Osteoblast (primary cell): ENCODE measurements around the gene AFDN. TPM values are rescaled to one million over a fixed set of nuclear protein-coding genes. Genes with fewer than 3 reads are reported as not detected.

ENCODE experiments used
- DNase-seq: peaks from one replicate; pipeline ENCODE4 v3.0.0; 2011; ENCODE audit warnings: low spot score, mixed read lengths; ENCODE audit not compliant: insufficient read length; ENCODE audit errors: missing footprints
- H2AFZ ChIP-seq: 2 replicates; pipeline ENCODE4 v1.6.0; 2011; ENCODE audit warnings: mild to moderate bottlenecking, low read length
- H3K27ac ChIP-seq: 2 replicates; pipeline ENCODE4 v1.5.1; 2011; ENCODE audit warnings: mild to moderate bottlenecking, low read depth, low read length, moderate library complexity
- H3K27me3 ChIP-seq: 2 replicates; pipeline ENCODE4 v1.6.0; 2012; ENCODE audit warnings: mild to moderate bottlenecking, control low read depth, inconsistent platforms, low read length, moderate library complexity; ENCODE audit not compliant: insufficient read depth
- H3K36me3 ChIP-seq: 2 replicates; pipeline ENCODE4 v1.5.1; 2011; ENCODE audit warnings: mild to moderate bottlenecking, low read length, control low read depth, moderate library complexity; ENCODE audit not compliant: insufficient read depth
- H3K4me1 ChIP-seq: 2 replicates; pipeline ENCODE4 v1.5.1; 2011; ENCODE audit warnings: mild to moderate bottlenecking, low read length, control low read depth, moderate library complexity; ENCODE audit not compliant: insufficient read depth
- H3K4me2 ChIP-seq: 2 replicates; pipeline ENCODE4 v1.6.0; 2011; ENCODE audit warnings: mild to moderate bottlenecking, low read length; ENCODE audit not compliant: insufficient read depth
- H3K4me3 ChIP-seq: fragments of 200-600 bp; sonication (generic); 3 replicates; pipeline ENCODE4 v1.5.1; 2012; ENCODE audit warnings: mild to moderate bottlenecking, low read length, inconsistent platforms; ENCODE audit not compliant: insufficient read depth
- H3K79me2 ChIP-seq: 2 replicates; pipeline ENCODE4 v1.6.0; 2012; ENCODE audit warnings: mild to moderate bottlenecking, low read length, control low read depth, inconsistent platforms; ENCODE audit not compliant: insufficient read depth
- H3K9me3 ChIP-seq: 2 replicates; pipeline ENCODE4 v1.5.1; 2011; ENCODE audit warnings: low read depth, low read length, control low read depth
- H4K20me1 ChIP-seq: 2 replicates; pipeline ENCODE4 v1.6.0; 2012; ENCODE audit warnings: mild to moderate bottlenecking, low read length, control low read depth; ENCODE audit not compliant: insufficient read depth
- total RNA-seq: library from RNA; depleted of rRNA; stranded (reverse); fragments of >200 nt; gene quantifications from 2 replicates; pipeline ENCODE4 v1.2.3, GENCODE V29; 2012
- TF ChIP-seq, protein P1 (sequence below): IDR thresholded peaks from 2 replicates; pipeline ENCODE4 v1.5.1; 2011; ENCODE audit warnings: mild to moderate bottlenecking, low read depth, low read length, moderate library complexity; ENCODE audit errors: extremely low read depth

AFDN gene, protein sequence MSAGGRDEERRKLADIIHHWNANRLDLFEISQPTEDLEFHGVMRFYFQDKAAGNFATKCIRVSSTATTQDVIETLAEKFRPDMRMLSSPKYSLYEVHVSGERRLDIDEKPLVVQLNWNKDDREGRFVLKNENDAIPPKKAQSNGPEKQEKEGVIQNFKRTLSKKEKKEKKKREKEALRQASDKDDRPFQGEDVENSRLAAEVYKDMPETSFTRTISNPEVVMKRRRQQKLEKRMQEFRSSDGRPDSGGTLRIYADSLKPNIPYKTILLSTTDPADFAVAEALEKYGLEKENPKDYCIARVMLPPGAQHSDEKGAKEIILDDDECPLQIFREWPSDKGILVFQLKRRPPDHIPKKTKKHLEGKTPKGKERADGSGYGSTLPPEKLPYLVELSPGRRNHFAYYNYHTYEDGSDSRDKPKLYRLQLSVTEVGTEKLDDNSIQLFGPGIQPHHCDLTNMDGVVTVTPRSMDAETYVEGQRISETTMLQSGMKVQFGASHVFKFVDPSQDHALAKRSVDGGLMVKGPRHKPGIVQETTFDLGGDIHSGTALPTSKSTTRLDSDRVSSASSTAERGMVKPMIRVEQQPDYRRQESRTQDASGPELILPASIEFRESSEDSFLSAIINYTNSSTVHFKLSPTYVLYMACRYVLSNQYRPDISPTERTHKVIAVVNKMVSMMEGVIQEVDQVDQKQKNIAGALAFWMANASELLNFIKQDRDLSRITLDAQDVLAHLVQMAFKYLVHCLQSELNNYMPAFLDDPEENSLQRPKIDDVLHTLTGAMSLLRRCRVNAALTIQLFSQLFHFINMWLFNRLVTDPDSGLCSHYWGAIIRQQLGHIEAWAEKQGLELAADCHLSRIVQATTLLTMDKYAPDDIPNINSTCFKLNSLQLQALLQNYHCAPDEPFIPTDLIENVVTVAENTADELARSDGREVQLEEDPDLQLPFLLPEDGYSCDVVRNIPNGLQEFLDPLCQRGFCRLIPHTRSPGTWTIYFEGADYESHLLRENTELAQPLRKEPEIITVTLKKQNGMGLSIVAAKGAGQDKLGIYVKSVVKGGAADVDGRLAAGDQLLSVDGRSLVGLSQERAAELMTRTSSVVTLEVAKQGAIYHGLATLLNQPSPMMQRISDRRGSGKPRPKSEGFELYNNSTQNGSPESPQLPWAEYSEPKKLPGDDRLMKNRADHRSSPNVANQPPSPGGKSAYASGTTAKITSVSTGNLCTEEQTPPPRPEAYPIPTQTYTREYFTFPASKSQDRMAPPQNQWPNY (N-terminal part only)
- total RNA-seq: 31.2 and 52.5 TPM in 2 replicates

DNA sequence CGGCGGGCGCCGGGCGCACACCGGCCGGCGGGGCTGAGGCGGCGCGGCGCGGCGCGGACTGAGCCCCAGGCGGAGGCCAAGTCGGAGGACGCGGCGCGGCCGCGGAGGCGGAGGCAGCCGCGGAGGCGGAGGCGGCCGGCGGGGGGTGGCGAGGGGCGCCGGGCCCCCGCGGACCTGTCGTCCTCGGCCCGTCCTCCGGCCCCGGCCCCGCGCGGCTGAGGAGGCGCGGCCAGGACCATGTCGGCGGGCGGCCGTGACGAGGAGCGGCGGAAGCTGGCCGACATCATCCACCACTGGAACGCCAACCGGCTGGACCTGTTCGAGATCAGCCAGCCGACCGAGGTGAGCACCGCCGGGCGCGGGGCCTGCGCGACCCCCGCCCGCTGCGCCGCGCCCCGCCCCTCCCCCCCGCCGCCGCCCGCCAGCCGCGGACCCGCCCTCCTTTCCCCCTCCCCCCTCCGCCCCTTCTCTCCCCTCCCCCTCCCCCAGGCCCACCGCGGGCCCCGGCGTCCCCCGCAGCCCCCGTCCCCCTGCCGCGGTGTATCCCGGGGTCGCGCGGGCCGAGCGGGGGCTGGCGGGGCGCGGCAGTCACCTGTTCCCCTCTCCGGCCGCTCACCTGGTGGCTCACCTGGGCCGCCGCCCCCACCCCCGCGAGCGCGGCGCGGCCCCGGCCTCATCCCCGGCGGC, at the start of gene AFDN:
AFDN (plus strand) TSS at position 16 of the 687 bp plus-strand sequence; CDS start at position 238, 222 bp downstream.
- no peak within 1 kb of the TSS for H3K27ac ChIP-seq
- peak; percentile 98 for DNase-seq
- peaks cover 18% of the 10 kb centered on the region for H3K4me1 ChIP-seq
- H2AFZ ChIP-seq: peak within 1 kb of the TSS; percentile 95
- peaks cover 38% of the 10 kb centered on the region for H3K79me2 ChIP-seq
- peaks cover 15% of the 10 kb centered on the region for H4K20me1 ChIP-seq
- TF ChIP-seq, protein P1, sequence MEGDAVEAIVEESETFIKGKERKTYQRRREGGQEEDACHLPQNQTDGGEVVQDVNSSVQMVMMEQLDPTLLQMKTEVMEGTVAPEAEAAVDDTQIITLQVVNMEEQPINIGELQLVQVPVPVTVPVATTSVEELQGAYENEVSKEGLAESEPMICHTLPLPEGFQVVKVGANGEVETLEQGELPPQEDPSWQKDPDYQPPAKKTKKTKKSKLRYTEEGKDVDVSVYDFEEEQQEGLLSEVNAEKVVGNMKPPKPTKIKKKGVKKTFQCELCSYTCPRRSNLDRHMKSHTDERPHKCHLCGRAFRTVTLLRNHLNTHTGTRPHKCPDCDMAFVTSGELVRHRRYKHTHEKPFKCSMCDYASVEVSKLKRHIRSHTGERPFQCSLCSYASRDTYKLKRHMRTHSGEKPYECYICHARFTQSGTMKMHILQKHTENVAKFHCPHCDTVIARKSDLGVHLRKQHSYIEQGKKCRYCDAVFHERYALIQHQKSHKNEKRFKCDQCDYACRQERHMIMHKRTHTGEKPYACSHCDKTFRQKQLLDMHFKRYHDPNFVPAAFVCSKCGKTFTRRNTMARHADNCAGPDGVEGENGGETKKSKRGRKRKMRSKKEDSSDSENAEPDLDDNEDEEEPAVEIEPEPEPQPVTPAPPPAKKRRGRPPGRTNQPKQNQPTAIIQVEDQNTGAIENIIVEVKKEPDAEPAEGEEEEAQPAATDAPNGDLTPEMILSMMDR: no peak
- H3K27me3 ChIP-seq: no peaks in the 10 kb centered on the region
- peak within 1 kb of the TSS; percentile 95 for H3K4me2 ChIP-seq
- H3K4me3 ChIP-seq: peak within 1 kb of the TSS; percentile 92
- H3K36me3 ChIP-seq: no peaks in the 10 kb centered on the region
- H3K9me3 ChIP-seq: no peaks in the 10 kb centered on the region

DNA sequence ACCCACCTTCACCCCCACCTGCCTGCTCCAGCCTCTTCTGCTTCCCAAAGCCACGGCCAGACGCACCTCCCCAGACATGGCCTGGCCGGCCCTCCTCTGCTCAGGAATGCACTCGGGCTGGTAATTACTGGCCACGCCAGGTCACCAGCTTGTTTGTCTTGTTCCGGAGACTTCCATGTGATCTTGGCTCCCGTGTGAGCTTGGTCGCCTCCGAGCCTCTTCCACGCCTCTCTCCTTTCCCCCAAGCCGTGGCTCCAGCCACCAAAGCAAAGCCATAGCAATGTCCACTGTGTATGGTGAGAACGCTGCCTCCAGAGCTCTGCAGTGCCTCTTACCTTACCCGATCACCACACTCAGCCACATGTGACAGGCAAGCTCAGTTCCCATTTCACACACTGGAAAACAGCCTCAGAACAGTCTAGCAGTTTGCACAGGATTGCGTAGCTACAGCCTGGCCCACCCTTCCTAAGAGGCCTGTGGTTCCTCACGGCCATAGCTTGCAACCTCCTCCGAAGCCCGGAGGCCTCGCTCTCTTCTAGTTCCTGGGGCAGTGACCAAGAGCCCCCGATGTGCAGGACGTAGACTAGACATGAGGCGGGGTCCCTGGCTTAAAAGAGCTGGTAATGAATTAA, 48.1 kb upstream of the AFDN start:
- Histone ChIP-seq H3K27ac (no peak overlapping the region), H3K36me3 (no peaks in the 10 kb centered on the region), H4K20me1 (no peaks in the 10 kb centered on the region), H3K27me3 (no peaks in the 10 kb centered on the region), H3K4me2 (no peak overlapping the region), H3K4me3 (no peak overlapping the region), H3K4me1 (no peaks in the 10 kb centered on the region), H3K9me3 (no peaks in the 10 kb centered on the region), H2AFZ (no peak overlapping the region), H3K79me2 (no peaks in the 10 kb centered on the region)
- TF ChIP-seq, protein P1: no peak
- DNase-seq: peak; percentile 41

DNA sequence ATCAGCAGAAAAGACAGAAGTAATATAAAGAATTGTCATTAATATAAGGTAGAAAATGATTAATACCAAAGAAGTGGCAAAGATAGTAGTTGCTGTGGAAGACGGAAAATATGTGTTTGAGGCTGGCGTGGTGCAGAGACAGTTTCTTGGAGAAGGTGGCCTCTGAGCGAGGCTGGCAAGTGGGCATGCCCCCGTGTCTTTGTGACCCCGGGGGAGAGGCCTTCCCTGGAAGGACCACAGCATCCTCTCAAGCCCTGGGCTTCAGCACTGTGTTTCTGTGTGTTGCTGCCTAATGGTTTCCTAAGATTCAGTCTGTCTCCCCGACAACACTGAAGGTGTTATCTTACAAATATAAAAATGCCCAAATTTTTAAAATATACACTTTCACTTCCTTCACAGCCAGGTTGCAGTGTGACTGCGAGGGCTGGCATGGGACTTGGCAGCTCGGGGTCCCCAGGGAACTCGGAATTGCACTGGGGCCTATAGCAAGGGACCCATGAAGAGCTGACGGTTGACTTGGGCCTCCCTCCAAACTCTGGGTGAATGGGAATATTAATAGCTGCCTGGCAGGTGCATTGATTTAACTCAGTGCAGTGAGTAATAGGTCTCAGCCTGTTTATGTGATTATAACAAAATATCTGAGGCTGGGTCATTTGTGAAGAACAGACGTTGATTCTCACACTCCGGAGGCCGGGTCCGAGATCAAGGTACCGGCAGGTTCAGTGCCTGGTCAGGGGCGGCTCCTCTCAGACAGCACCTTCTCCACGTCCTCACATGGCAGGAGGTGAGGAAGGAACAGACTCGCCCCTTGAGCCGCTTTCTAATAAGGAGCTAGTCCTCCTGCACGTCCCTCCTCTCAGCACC, 47.4 kb upstream of the AFDN start:
- no peaks in the 10 kb centered on the region for H3K36me3 ChIP-seq
- TF ChIP-seq, protein P1: no peak
- peak; percentile 18 for DNase-seq

More for the DNA sequence above, 47.4 kb upstream of the AFDN start:
- no peaks in the 10 kb centered on the region for H3K79me2 ChIP-seq
- H3K9me3 ChIP-seq: no peaks in the 10 kb centered on the region
- no peak overlapping the region for H3K4me2 ChIP-seq
- H3K4me1 ChIP-seq: no peaks in the 10 kb centered on the region
- no peak overlapping the region for H2AFZ ChIP-seq
- H3K27ac ChIP-seq: no peak overlapping the region
- no peaks in the 10 kb centered on the region for H4K20me1 ChIP-seq
- H3K4me3 ChIP-seq: no peak overlapping the region
- H3K27me3 ChIP-seq: no peaks in the 10 kb centered on the region
